ENCODE data around the gene PLEKHM2.

- TF ChIP-seq PATZ1 (CRISPR knock-in tag; IDR thresholded peaks at IDR 0.05; ENCODE audit: borderline replicate concordance) (no peak), ESRRG (CRISPR knock-in tag; IDR thresholded peaks at IDR 0.05) (no peak), TCF4 (CRISPR knock-in tag; IDR thresholded peaks at IDR 0.05; ENCODE audit: borderline replicate concordance) (no peak), RARB (CRISPR knock-in tag; IDR thresholded peaks at IDR 0.05) (no peak)
Observed at GRCh38 chr1:15656464-15656863, 27.7 kb upstream of the PLEKHM2 start.
